ENCODE results near the gene NAALADL2.

The NAALADL2 gene

GRCh38 chr3:175001091-175001490 lies 142.0 kb downstream of the NAALADL2 start:
- no peak for DNase-seq

DNA sequence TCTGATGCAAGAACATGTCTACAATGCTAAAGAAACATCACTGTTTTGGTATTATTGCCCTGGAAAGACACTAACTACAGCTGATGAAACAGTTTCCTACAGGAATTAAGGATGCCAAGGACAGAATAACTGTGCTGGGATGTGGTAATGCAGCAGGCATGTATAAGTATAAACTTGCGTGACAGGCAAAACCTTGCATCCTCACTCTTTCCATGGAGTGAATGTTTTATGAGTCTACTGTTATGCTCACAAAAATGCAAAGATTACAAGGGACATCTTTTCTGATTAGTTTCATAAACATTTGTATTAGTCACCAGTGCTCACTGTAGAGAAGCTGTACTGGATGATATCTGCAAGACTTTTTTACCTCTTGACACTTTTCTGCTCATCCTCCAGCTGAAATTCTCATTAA lies 143.6 kb downstream of the NAALADL2 start:
- DNase-seq = no peak

- no peak for DNase-seq
Observed at GRCh38 chr3:175003590-175003989, 144.5 kb downstream of the NAALADL2 start.

DNA sequence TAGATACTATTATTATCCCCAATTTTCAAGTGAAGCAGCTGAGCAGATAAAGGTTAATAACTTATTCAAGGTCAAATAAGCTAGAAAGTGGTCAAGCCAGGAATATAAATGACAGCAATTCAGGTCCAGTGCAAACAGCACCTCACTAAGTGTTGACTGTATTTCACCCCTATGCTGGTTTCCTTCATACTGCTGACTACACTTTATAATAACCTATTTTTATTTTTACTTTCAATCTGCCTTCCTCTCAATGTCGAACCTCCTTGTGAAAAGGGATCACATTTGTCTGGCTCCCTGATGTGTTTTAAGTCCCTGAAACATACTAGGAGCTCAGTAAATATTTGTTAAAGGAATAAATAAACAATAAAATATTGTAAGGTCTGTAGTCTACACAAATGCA lies 146.1 kb downstream of the NAALADL2 start:
- DNase-seq = no peak

GRCh38 chr3:175005881-175006280 lies 146.7 kb downstream of the NAALADL2 start:
- DNase-seq = no peak

DNA sequence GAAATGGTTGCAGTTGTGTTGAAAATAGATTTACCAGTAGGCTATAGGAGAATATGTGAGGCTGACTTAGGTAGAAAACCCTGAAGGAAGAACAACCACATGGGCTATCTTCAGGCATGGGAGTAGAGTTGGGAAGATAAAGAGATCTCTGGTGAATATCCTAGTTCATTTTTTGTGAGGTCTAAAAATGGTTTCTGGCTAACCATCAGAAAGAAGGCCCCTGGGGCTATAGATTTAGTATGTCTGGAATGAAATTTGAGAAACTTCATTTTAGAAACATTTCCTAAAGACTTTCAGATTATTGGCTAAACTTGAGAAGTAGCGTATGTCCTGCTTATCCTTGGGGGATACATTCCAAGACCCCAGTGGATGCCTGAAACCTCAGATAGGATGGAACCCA lies 148.2 kb downstream of the NAALADL2 start:
- DNase-seq = no peak

- DNase-seq = no peak
Observed at GRCh38 chr3:175009295-175009694, 150.2 kb downstream of the NAALADL2 start.

DNA sequence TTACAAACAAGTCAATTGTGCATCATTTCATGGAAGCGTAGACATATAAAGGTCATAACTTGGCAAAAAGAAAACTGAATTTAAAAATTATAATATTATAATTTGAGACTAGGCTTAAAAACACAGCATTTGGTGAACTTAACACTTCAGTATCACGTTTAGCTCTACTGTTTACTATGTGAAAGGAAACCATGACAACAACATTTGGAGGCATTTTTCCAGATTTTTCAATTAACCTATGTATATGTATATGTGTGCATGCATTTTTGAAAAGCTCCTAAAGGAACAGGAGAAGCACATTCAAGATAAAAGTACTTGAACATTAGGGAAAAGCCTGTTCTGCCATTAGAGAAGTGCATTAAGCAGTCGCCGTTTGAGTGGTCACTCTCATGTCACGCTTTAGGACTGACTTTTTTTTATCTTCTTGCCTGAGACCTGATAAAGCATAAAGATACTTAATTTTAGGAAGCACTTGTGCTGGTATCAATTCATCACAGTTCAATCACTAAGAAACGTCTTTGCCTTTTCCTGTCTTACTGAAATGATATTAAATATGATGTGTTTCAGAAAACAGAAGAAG lies 156.0 kb downstream of the NAALADL2 start:
- no peak for DNase-seq

GRCh38 chr3:175018946-175019727 lies 160.0 kb downstream of the NAALADL2 start:
- no peak for DNase-seq

GRCh38 chr3:175020101-175020500 lies 161.0 kb downstream of the NAALADL2 start:
- no peak for DNase-seq

DNA sequence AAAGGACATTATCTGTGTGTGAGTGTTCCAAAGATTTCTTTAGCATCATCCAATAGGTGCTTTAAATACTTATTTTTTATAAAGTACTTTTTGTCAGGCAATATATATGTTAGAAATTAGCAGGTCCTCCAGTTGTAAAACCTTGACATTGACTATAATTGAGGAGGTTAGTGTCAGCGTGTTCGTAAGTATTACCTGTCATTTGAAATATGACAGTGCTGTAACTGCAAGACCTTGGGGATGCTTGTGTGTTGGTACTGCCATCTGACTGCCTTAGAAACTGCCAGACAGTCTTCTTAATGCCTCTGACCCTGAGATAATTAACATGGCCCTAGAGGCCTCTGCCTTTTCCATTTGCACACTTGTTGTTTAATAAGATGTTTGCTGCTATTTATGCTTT lies 170.7 kb downstream of the NAALADL2 start:
- no peak for DNase-seq

DNA sequence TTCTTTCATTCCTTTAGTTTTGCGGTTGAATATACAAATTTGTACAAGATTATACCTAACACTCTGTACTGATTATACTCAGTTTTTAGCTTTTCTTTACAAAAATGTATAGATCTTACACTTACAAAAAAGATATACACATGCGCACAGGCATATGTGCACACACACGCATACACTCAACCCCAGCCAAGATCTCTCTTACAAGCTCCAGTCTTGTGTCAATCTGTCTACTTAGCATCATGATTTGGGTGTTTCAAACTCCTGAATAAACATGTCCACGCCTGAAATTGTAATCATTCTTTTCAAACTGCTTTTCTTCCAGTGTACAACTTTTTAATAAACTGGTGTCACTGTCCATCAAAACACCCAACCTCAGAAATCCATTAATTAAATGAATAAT lies 180.7 kb downstream of the NAALADL2 start:
- no peak for DNase-seq

DNA sequence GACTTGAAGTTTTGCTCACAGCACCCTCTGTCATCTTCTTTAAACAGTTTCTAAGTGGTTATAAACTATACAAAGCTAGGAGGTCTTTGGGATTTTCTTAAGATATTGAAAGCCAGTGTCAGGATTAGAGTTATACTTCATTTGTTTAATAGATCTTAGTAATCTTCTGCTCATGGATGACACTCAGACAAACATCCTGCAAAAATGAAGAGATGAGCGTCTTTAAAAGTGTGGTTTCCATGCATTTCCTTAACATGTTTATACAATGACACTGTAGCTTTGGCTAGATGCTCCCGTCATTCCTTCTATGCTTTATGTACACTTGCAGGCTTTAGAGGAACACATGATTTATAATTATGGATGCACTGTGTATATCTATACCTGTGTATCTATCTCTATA lies 182.2 kb downstream of the NAALADL2 start:
- DNase-seq = no peak

GRCh38 chr3:175046601-175047000 lies 187.5 kb downstream of the NAALADL2 start:
- DNase-seq = no peak

- DNase-seq = no peak
Observed at GRCh38 chr3:175047786-175048185, 188.7 kb downstream of the NAALADL2 start.

- DNase-seq = no peak
Observed at GRCh38 chr3:175057401-175057800, 198.3 kb downstream of the NAALADL2 start.

DNA sequence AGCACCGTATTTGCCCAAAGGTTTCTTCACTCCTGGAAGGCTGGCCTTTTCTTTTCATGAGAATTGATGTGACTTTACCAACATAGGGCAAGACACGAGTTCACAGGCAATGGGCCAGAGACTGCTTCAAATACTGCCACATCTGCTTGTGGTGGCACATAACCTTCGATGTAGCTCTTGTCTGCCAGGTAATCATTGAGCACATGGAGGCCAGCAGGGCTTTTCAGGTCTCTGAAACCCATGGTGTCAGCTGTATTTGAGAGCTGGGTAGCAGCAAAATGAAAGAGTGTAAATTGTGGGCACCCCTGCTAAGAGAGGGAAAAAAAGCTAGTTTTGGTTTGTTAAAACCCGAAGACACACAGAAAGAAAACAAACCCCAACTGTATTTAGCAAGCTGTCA lies 200.7 kb downstream of the NAALADL2 start:
- DNase-seq = no peak

DNA sequence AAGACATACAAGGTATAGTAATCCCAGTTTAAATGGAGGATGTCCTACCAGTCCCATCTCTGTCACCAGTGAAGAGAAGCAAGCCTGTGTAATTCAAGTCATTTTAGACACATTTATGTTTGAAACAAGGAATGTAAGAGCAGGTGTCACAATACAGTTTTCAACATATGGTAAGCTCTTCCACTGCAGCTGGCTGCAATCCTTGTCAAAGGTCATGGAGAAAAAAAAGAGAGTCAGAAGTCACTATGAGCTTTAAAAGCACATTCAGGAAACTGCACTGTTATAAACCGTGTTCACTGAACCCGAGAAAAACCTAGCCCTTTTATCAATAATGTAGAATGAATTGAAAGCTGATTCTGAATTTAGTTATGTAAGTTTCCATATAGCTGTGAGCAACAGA lies 206.4 kb downstream of the NAALADL2 start:
- no peak for DNase-seq

- DNase-seq = no peak
Observed at GRCh38 chr3:175066617-175067415, 207.7 kb downstream of the NAALADL2 start.

DNA sequence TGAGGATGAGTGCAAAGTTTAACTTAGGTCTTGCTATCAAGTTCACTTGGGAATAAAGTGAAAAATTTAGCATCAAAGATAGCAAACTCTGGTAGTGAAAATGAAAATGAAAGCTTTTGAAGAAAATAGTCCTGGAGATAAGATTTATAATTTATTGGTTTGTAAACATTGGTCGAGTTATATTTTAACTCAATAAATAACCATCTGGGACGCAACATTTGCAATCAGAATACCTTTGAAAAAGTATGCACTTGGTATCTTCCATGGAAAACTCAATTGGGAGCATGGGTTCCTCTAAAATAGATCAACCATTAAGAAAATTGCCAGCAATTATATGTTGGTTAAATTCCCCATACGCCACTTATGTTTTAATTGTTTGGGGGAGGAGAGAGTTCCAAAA lies 209.5 kb downstream of the NAALADL2 start:
- DNase-seq = no peak

GRCh38 chr3:175070946-175071345 lies 211.8 kb downstream of the NAALADL2 start:
- DNase-seq = no peak

- no peak for DNase-seq
Observed at GRCh38 chr3:175073219-175073905, 214.2 kb downstream of the NAALADL2 start.

GRCh38 chr3:175075269-175075668 lies 216.1 kb downstream of the NAALADL2 start:
- no peak for DNase-seq
